ACC112 (cell line): ENCODE measurements around the gene IL17C.

Source experiments
- H2AFZ ChIP-seq: fragments of 200-600 bp; sonication (generic); one replicate; pipeline ENCODE4 v1.6.0; 2017; ENCODE audit warnings: antibody characterized with exemption, low read length; ENCODE audit not compliant: unreplicated experiment
- H3K27ac ChIP-seq: fragments of 200-600 bp; sonication (generic); 2 replicates; pipeline ENCODE4 v1.5.1; 2014; ENCODE audit warnings: low read depth, mild to moderate bottlenecking, antibody characterized with exemption, low read length, moderate library complexity
- H3K27me3 ChIP-seq: fragments of 200-600 bp; sonication (generic); 2 replicates; pipeline ENCODE4 v1.6.1; 2014; ENCODE audit warnings: mild to moderate bottlenecking, antibody characterized with exemption, low read length, moderate library complexity, mixed read lengths; ENCODE audit not compliant: insufficient read depth
- H3K36me3 ChIP-seq: fragments of 200-600 bp; sonication (generic); 2 replicates; pipeline ENCODE4 v1.6.1; 2016; ENCODE audit warnings: mild to moderate bottlenecking, antibody characterized with exemption, low read length, moderate library complexity, mixed read lengths; ENCODE audit not compliant: insufficient read depth
- H3K4me1 ChIP-seq: fragments of 200-600 bp; sonication (generic); one replicate; pipeline ENCODE4 v1.6.1; 2016; ENCODE audit warnings: low read length, mixed read lengths; ENCODE audit not compliant: insufficient read depth, unreplicated experiment, control insufficient read depth
- H3K4me3 ChIP-seq: fragments of 200-600 bp; sonication (generic); 2 replicates; pipeline ENCODE4 v1.5.1; 2014; ENCODE audit warnings: mild to moderate bottlenecking, low read depth, low read length
- H3K79me2 ChIP-seq: fragments of 200-600 bp; sonication (generic); one replicate; pipeline ENCODE4 v1.6.0; 2016; ENCODE audit warnings: low read length; ENCODE audit not compliant: control insufficient read depth, unreplicated experiment, insufficient read depth

IL17C gene

GRCh38 chr16:88686439-88687253, 48.3 kb downstream of the IL17C start, which contains the start of gene SNAI3:
SNAI3 (minus strand) TSS chr16:88686507; CDS start chr16:88686406, 101 bp downstream.
- Histone ChIP-seq H2AFZ (peak within 1 kb of the TSS; percentile 37), H3K4me1 (peaks cover 18% of the 10 kb centered on the region), H3K36me3 (no peaks in the 10 kb centered on the region), H3K4me3 (peak within 1 kb of the TSS; percentile 70), H3K79me2 (no peaks in the 10 kb centered on the region), H3K27ac (no peak within 1 kb of the TSS), H3K27me3 (peaks cover 21% of the 10 kb centered on the region; the same call in 1 of the 2 replicates)

DNA sequence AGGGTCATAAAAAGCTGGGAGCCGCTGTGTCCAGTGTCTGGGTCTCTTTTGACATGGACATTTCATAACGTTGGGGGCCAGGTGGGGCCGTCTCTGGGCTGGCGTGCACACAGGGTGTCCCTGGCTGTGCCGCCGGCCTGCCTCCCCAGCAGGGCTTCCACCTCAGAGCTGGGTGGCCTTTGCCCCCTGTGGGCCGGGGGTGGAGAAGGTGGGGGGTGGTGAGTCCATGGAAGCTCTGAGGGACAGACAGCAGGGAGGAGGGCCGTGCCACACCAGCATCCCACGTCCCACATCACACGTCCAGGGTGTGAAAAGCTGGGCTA, 48.8 kb downstream of the IL17C start:
- no peak overlapping the region for H2AFZ ChIP-seq
- peaks cover 21% of the 10 kb centered on the region; the same call in 1 of the 2 replicates for H3K27me3 ChIP-seq
- H3K4me3 ChIP-seq: no peak overlapping the region
- H3K4me1 ChIP-seq: peaks cover 15% of the 10 kb centered on the region
- H3K27ac ChIP-seq: no peak overlapping the region
- no peaks in the 10 kb centered on the region for H3K36me3 ChIP-seq
- no peaks in the 10 kb centered on the region for H3K79me2 ChIP-seq

- Histone ChIP-seq H3K27me3 (peaks cover 21% of the 10 kb centered on the region; the same call in 1 of the 2 replicates), H3K27ac (no peak overlapping the region), H3K4me1 (peaks cover 15% of the 10 kb centered on the region), H3K79me2 (no peaks in the 10 kb centered on the region), H2AFZ (no peak overlapping the region), H3K36me3 (no peaks in the 10 kb centered on the region), H3K4me3 (no peak overlapping the region)
These were observed 49.3 kb downstream of the IL17C start for GRCh38 chr16:88687676-88688012.

GRCh38 chr16:88688013-88688778, 49.8 kb downstream of the IL17C start:
- H3K36me3 ChIP-seq: no peaks in the 10 kb centered on the region
- no peak overlapping the region for H3K27ac ChIP-seq
- no peaks in the 10 kb centered on the region for H3K79me2 ChIP-seq
- no peak overlapping the region for H2AFZ ChIP-seq
- H3K27me3 ChIP-seq: peaks cover 21% of the 10 kb centered on the region; the same call in 1 of the 2 replicates
- H3K4me1 ChIP-seq: peaks cover 15% of the 10 kb centered on the region
- no peak overlapping the region for H3K4me3 ChIP-seq
